Ishikawa (cell line): ENCODE results near the gene ACSM4.

Experiments used
- CEBPB ChIP-seq: IDR thresholded peaks from 2 replicates; pipeline ENCODE4 v1.6.1; 2012
- CREB1 ChIP-seq: IDR thresholded peaks from 2 replicates; pipeline ENCODE4 v1.6.1; 2012; ENCODE audit warnings: low read depth
- EGR1 ChIP-seq: IDR thresholded peaks from 2 replicates; pipeline ENCODE4 v1.6.1; 2012
- EP300 ChIP-seq: IDR thresholded peaks from 2 replicates; pipeline ENCODE4 v1.6.1; 2012; ENCODE audit warnings: borderline replicate concordance
- FOXM1 ChIP-seq: IDR thresholded peaks from 2 replicates; pipeline ENCODE4 v1.6.1; 2012; ENCODE audit warnings: low read depth, borderline replicate concordance
- MAX ChIP-seq: IDR thresholded peaks from 2 replicates; pipeline ENCODE4 v1.6.1; 2012
- NFIC ChIP-seq: IDR thresholded peaks from 2 replicates; pipeline ENCODE4 v1.6.1; 2012
- RAD21 ChIP-seq: IDR thresholded peaks from 2 replicates; pipeline ENCODE4 v1.6.1; 2012; ENCODE audit warnings: low read depth
- REST ChIP-seq: IDR thresholded peaks from 2 replicates; pipeline ENCODE4 v1.6.1; 2012; ENCODE audit warnings: low read depth, mild to moderate bottlenecking
- TAF1 ChIP-seq: IDR thresholded peaks from 2 replicates; pipeline ENCODE4 v1.6.1; 2012; ENCODE audit warnings: low read depth, mild to moderate bottlenecking
- TCF12 ChIP-seq: IDR thresholded peaks from 2 replicates; pipeline ENCODE4 v1.6.1; 2012; ENCODE audit warnings: low read depth
- TEAD4 ChIP-seq: IDR thresholded peaks from 2 replicates; pipeline ENCODE4 v1.6.1; 2012
- USF1 ChIP-seq: IDR thresholded peaks from 2 replicates; pipeline ENCODE4 v1.6.1; 2012
- YY1 ChIP-seq: IDR thresholded peaks from 2 replicates; pipeline ENCODE4 v1.6.1; 2012; ENCODE audit warnings: low read depth
- ZBTB7A ChIP-seq: IDR thresholded peaks from 2 replicates; pipeline ENCODE4 v1.6.1; 2012; ENCODE audit warnings: low read depth

The ACSM4 gene

DNA sequence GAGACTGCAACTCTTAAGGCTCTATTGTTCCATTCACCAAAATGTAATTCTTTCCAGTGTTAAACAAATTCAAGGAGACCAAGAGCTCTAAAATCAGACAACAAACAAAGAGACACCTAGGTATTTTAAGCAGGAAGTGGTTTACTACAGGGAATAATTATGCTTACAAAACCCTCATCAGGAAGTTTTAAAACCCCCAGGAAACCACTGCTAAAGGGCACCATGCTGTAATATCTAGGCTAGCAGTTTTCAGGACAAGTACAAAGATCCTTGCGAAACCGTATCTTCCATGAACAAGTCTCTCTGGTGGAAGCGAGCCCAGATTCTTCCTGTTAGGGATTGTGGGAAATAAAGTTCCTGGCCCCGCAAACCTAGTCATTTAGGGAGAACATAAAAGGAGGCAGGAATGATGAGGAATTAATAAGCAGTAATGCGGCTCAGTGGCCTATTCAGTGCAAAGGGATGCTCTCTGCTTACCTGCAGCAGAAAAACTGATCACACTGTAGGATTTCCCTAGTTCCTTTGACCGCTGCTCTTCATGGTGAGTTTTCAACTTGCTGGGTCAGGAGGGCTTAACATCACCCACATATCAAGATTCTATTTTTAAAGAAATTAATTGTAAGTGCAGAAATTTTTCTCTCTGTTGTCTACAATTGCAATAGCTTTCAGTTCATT lies 42.8 kb downstream of the ACSM4 start:
- TF ChIP-seq TEAD4 (no peak), ZBTB7A (no peak), TAF1 (no peak), CEBPB (no peak), CREB1 (no peak), MAX (no peak), FOXM1 (no peak), REST (no peak)

DNA sequence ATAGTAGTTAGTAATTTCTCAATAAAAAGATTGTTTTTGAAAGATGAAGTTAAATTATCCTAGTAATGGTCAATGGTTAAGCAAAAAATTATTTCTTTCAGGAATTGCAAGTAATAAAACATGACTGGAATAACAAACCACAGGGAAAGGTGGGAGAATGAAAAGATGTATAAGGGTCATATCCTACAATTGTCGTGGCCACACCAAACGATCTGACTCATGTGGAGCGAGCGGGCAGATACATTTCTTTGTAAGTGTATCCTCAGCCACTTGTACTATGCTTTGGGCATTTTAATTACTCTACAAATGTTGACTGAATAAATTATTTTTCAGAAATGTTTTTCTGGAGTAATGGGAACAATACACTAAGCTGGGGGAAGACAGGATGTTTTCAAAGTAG lies 45.5 kb downstream of the ACSM4 start:
- no peak for TF ChIP-seq MAX
- no peak for TF ChIP-seq EGR1
- no peak for TF ChIP-seq ZBTB7A
- TF ChIP-seq TAF1, result no peak
- TF ChIP-seq TEAD4, result no peak
- no peak for TF ChIP-seq REST
- no peak for TF ChIP-seq YY1
- TF ChIP-seq USF1, result no peak
- TF ChIP-seq FOXM1, result no peak
- TF ChIP-seq CEBPB, result no peak
- no peak for TF ChIP-seq CREB1
- no peak for TF ChIP-seq TCF12
- TF ChIP-seq RAD21, result no peak
- TF ChIP-seq EP300, result no peak
- TF ChIP-seq NFIC, result no peak

GRCh38 chr12:7351177-7351576 lies 47.3 kb downstream of the ACSM4 start:
- TF ChIP-seq TAF1, result no peak
- no peak for TF ChIP-seq TEAD4
- TF ChIP-seq EP300, result no peak
- TF ChIP-seq RAD21, result no peak
- no peak for TF ChIP-seq EGR1
- no peak for TF ChIP-seq NFIC
- TF ChIP-seq MAX, result no peak
- TF ChIP-seq YY1, result no peak
- TF ChIP-seq ZBTB7A, result no peak
- no peak for TF ChIP-seq REST
- no peak for TF ChIP-seq CEBPB
- no peak for TF ChIP-seq TCF12
- TF ChIP-seq FOXM1, result no peak
- TF ChIP-seq CREB1, result no peak
- TF ChIP-seq USF1, result no peak

DNA sequence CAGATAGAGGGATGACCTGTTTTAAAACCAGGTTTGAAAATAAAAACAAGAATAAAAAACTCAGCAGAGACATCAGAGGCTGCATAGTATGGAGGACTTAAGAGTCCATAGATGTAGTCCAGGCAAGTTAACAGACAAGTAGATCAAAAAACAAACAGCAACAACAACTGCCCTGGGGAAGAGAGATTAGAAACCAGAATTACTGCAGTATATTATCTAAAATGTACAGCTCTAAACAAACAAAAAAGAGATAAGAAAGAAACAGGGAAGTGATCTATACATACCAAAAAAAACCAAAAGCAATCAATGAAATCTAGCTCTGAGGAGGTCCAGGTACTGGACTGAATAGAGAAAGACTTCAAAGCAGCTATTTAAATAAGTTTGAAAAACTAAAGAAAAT lies 48.8 kb downstream of the ACSM4 start:
- no peak for TF ChIP-seq USF1
- no peak for TF ChIP-seq EP300
- no peak for TF ChIP-seq ZBTB7A
- TF ChIP-seq EGR1, result no peak
- no peak for TF ChIP-seq FOXM1
- TF ChIP-seq TAF1, result no peak
- no peak for TF ChIP-seq YY1
- TF ChIP-seq MAX, result no peak
- no peak for TF ChIP-seq CREB1
- no peak for TF ChIP-seq RAD21
